Prostate gland (tissue), 2 donors: ENCODE data around the gene TMEM135. TPM values are rescaled to one million over a fixed set of nuclear protein-coding genes. Genes with fewer than 3 reads are reported as not detected.

ENCODE experiments used
- DNase-seq: peaks from one replicate; pipeline ENCODE4 v3.0.0-alpha.2; 2019; ENCODE audit warnings: low spot score
- H3K27ac ChIP-seq, 2 donors: fragments of 200-600 bp; sonication (generic); 2 replicates each; pipeline ENCODE4 v1.5.1; 2017 to 2019
- H3K27me3 ChIP-seq: fragments of 200-600 bp; sonication (generic); replicated peaks from 2 replicates; pipeline ENCODE4 v1.5.1; 2019; ENCODE audit not compliant: insufficient read depth
- H3K36me3 ChIP-seq, 2 donors: fragments of 200-600 bp; sonication (generic); 1 replicate in 1 of 2; 2 replicates in 1 of 2; pipeline versions ENCODE4 v1.5.1 to v1.8.1; 2017 to 2019
- H3K4me1 ChIP-seq: fragments of 200-600 bp; sonication (generic); replicated peaks from 2 replicates; pipeline ENCODE4 v1.5.1; 2019
- H3K4me3 ChIP-seq, 2 donors: fragments of 200-600 bp; sonication (generic); 2 replicates each; pipeline ENCODE4 v1.5.1; 2017 to 2019
- H3K9me3 ChIP-seq: fragments of 200-600 bp; sonication (generic); 2 replicates; pipeline ENCODE4 v1.5.1; 2017
- CTCF ChIP-seq, 4 experiments: fragments of 200-600 bp in 2 of 4; fragments of 450-650 bp in 2 of 4; sonication (generic) in 2 of 4; IDR thresholded peaks; 1 replicate in 3 of 4; 2 replicates in 1 of 4; pipeline ENCODE4 v1.5.1; 2016 to 2019; ENCODE audit warnings: antibody characterized with exemption in 4 of 4, mild to moderate bottlenecking in 2 of 4, moderate library complexity in 2 of 4
- POLR2A ChIP-seq: fragments of 450-650 bp; IDR thresholded peaks from one replicate; pipeline ENCODE4 v1.6.1; 2016; ENCODE audit warnings: antibody characterized with exemption, mild to moderate bottlenecking
- POLR2AphosphoS5 ChIP-seq: sonication (generic); formaldehyde crosslinking; IDR thresholded peaks from one replicate; pipeline ENCODE4 v1.6.1; 2017; ENCODE audit warnings: antibody characterized with exemption
- WGBS: methylation state at CpG from one replicate; pipeline ENCODE4 v1.1.5; 2018; 5-methylcytosine and 5-hydroxymethylcytosine counted together
- intact Hi-C: fragments of 100-400 bp; cut with DNase I; formaldehyde crosslinking; loops from one replicate; pipeline ENCODE4 v1.14.2; 2022
- total RNA-seq, 2 donors: library from RNA; depleted of rRNA; stranded (reverse); fragments of >200 nt; gene quantifications; one replicate each; pipeline ENCODE4 v1.1.0, GENCODE V29; 2016

TMEM135 gene
- total RNA-seq, 2 donors from 2014 or later = 22.3 to 42.1 TPM

- TF ChIP-seq CTCF (IDR thresholded peaks at IDR 0.05) (no peak), POLR2AphosphoS5 (no peak), POLR2A (no peak)
- no peak for DNase-seq
- no peak overlapping the region for H3K27ac ChIP-seq
- no peaks in the 10 kb centered on the region for H3K9me3 ChIP-seq
- no peaks in the 10 kb centered on the region for H3K27me3 ChIP-seq
- no peaks in the 10 kb centered on the region for H3K4me1 ChIP-seq
- no peak overlapping the region for H3K4me3 ChIP-seq
- intact Hi-C loops = no loop called here
- no peaks in the 10 kb centered on the region for H3K36me3 ChIP-seq
- WGBS = 85% methylated on average over 3 of the region's 3 CpGs
Measured at GRCh38 chr11:86993031-86993430, 44.7 kb upstream of the TMEM135 start.

GRCh38 chr11:86996953-86997570, 40.7 kb upstream of the TMEM135 start:
- H3K4me1 ChIP-seq = peaks cover 8% of the 10 kb centered on the region
- intact Hi-C loops = no loop called here
- 92% methylated on average over 1 of the region's 1 CpG for WGBS
- no peak overlapping the region for H3K27ac ChIP-seq
- no peak for TF ChIP-seq POLR2AphosphoS5
- no peak for TF ChIP-seq POLR2A
- TF ChIP-seq CTCF (IDR thresholded peaks at IDR 0.05) = no peak
- H3K9me3 ChIP-seq = no peaks in the 10 kb centered on the region
- no peak overlapping the region for H3K4me3 ChIP-seq
- no peaks in the 10 kb centered on the region for H3K36me3 ChIP-seq
- no peak for DNase-seq
- H3K27me3 ChIP-seq = no peaks in the 10 kb centered on the region

- H3K9me3 ChIP-seq = no peaks in the 10 kb centered on the region
- TF ChIP-seq POLR2A = no peak
- no peak for TF ChIP-seq POLR2AphosphoS5
- TF ChIP-seq CTCF (IDR thresholded peaks at IDR 0.05) = no peak
- H3K4me3 ChIP-seq = no peak overlapping the region
- H3K36me3 ChIP-seq = no peaks in the 10 kb centered on the region
- peaks cover 8% of the 10 kb centered on the region for H3K4me1 ChIP-seq
- 100% methylated on average over 1 of the region's 1 CpG for WGBS
- no peak for DNase-seq
- no peak overlapping the region for H3K27ac ChIP-seq
- no peaks in the 10 kb centered on the region for H3K27me3 ChIP-seq
- intact Hi-C loops = no loop called here
Measured at GRCh38 chr11:86999388-86999787, 38.3 kb upstream of the TMEM135 start.

GRCh38 chr11:86999859-87000753, 37.6 kb upstream of the TMEM135 start:
- H3K27me3 ChIP-seq = no peaks in the 10 kb centered on the region
- TF ChIP-seq POLR2AphosphoS5 = peak; percentile 91
- no peak for TF ChIP-seq POLR2A
- TF ChIP-seq CTCF (IDR thresholded peaks at IDR 0.05) = no peak
- DNase-seq = peak; percentile 81
- intact Hi-C loops = no loop called here
- H3K4me1 ChIP-seq = peaks cover 8% of the 10 kb centered on the region
- H3K9me3 ChIP-seq = no peaks in the 10 kb centered on the region
- H3K36me3 ChIP-seq = no peaks in the 10 kb centered on the region
- no peak overlapping the region for H3K4me3 ChIP-seq
- no peak overlapping the region for H3K27ac ChIP-seq
- WGBS = 56% methylated on average over 5 of the region's 5 CpGs
